RWPE2 (cell line): ENCODE measurements around the gene VWC2L.

Experiments used
- ATAC-seq: fragments of 200-7000 bp; cut with Tn5 transposase; 3 replicates; pipeline ENCODE4 v1.9.1; 2021; ENCODE audit warnings: low read depth
- DNase-seq: peaks from one replicate; pipeline ENCODE4 v3.0.0-alpha.2; 2020; ENCODE audit warnings: low spot score
- H3K27ac ChIP-seq: fragments of 450-650 bp; 2 replicates; pipeline ENCODE4 v1.5.1; 2017; ENCODE audit warnings: mild to moderate bottlenecking; ENCODE audit not compliant: poor library complexity, severe bottlenecking
- H3K27me3 ChIP-seq: fragments of 250-450 bp; sonication (Bioruptor Pico); 2 replicates; pipeline ENCODE4 v1.5.1; 2021; ENCODE audit warnings: mild to moderate bottlenecking, moderate library complexity; ENCODE audit not compliant: insufficient read depth, poor library complexity, severe bottlenecking
- H3K36me3 ChIP-seq: fragments of 250-450 bp; sonication (Bioruptor Pico); 2 replicates; pipeline ENCODE4 v1.5.1; 2020; ENCODE audit warnings: low read depth, mild to moderate bottlenecking, moderate library complexity
- H3K4me1 ChIP-seq: fragments of 250-450 bp; sonication (Bioruptor Pico); 2 replicates; pipeline ENCODE4 v1.5.1; 2021; ENCODE audit warnings: mild to moderate bottlenecking, moderate library complexity; ENCODE audit not compliant: insufficient read depth, poor library complexity, severe bottlenecking
- H3K4me3 ChIP-seq: fragments of 250-450 bp; sonication (Bioruptor Pico); 2 replicates; pipeline ENCODE4 v1.5.1; 2021; ENCODE audit warnings: mild to moderate bottlenecking, moderate library complexity; ENCODE audit not compliant: severe bottlenecking
- H3K9me3 ChIP-seq: fragments of 250-450 bp; sonication (Bioruptor Pico); 2 replicates; pipeline ENCODE4 v1.5.1; 2021; ENCODE audit warnings: mild to moderate bottlenecking, moderate library complexity; ENCODE audit not compliant: severe bottlenecking
- TF ChIP-seq, protein P1 (sequence below): fragments of 450-650 bp; IDR thresholded peaks from one replicate; pipeline ENCODE4 v1.5.1; 2017; ENCODE audit warnings: mild to moderate bottlenecking, moderate library complexity; ENCODE audit not compliant: poor library complexity, severe bottlenecking

VWC2L gene

DNA sequence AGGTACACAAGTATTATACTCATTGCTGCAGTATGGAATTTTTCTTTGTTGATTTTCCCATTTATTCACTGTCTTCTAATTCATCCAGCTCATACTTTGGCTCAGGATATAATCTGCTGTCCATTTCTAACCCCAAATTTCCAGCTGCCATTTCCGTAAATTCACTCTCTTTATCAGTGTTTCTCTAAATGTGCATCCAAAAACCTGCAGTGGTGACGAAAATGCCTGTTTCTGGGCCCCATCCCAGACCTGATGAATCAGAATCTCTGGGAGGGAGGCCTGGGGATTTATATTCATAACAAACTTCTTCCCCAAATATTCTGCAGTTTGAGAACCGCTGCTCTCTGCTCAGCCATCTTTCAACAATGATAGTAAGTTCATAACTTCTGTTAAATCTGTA, 86.6 kb downstream of the VWC2L start:
- Histone ChIP-seq H3K4me1 (no peaks in the 10 kb centered on the region), H3K27ac (no peak overlapping the region), H3K9me3 (no peaks in the 10 kb centered on the region), H3K4me3 (no peak overlapping the region), H3K36me3 (no peaks in the 10 kb centered on the region), H3K27me3 (no peaks in the 10 kb centered on the region)
- DNase-seq (no peak), ATAC-seq (no peak)
- TF ChIP-seq, protein P1, sequence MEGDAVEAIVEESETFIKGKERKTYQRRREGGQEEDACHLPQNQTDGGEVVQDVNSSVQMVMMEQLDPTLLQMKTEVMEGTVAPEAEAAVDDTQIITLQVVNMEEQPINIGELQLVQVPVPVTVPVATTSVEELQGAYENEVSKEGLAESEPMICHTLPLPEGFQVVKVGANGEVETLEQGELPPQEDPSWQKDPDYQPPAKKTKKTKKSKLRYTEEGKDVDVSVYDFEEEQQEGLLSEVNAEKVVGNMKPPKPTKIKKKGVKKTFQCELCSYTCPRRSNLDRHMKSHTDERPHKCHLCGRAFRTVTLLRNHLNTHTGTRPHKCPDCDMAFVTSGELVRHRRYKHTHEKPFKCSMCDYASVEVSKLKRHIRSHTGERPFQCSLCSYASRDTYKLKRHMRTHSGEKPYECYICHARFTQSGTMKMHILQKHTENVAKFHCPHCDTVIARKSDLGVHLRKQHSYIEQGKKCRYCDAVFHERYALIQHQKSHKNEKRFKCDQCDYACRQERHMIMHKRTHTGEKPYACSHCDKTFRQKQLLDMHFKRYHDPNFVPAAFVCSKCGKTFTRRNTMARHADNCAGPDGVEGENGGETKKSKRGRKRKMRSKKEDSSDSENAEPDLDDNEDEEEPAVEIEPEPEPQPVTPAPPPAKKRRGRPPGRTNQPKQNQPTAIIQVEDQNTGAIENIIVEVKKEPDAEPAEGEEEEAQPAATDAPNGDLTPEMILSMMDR: no peak

DNA sequence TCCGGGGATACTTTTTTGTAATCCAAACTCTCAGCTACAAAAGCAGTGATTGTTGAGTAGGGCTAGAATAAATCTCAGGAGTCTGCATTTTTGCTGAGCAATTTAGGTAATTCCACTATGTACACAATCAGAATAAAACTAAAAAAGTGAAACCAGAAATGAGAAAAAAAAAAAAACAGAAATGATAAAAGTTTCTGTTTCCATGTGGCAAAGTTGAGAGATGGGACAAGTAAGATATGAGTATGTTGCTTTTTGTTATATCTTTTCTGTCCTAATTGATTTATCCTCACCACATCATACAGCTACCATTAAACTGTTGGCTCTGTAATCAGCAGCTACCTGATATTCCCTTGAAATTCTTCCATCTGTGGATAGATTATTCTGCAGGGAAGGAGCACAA, 92.7 kb downstream of the VWC2L start:
- Histone ChIP-seq H3K4me3 (no peak overlapping the region), H3K4me1 (peaks cover 4% of the 10 kb centered on the region), H3K27me3 (no peaks in the 10 kb centered on the region), H3K9me3 (no peaks in the 10 kb centered on the region), H3K27ac (no peak overlapping the region), H3K36me3 (no peaks in the 10 kb centered on the region)
- ATAC-seq: no peak
- DNase-seq: no peak
- TF ChIP-seq, protein P1: no peak

DNA sequence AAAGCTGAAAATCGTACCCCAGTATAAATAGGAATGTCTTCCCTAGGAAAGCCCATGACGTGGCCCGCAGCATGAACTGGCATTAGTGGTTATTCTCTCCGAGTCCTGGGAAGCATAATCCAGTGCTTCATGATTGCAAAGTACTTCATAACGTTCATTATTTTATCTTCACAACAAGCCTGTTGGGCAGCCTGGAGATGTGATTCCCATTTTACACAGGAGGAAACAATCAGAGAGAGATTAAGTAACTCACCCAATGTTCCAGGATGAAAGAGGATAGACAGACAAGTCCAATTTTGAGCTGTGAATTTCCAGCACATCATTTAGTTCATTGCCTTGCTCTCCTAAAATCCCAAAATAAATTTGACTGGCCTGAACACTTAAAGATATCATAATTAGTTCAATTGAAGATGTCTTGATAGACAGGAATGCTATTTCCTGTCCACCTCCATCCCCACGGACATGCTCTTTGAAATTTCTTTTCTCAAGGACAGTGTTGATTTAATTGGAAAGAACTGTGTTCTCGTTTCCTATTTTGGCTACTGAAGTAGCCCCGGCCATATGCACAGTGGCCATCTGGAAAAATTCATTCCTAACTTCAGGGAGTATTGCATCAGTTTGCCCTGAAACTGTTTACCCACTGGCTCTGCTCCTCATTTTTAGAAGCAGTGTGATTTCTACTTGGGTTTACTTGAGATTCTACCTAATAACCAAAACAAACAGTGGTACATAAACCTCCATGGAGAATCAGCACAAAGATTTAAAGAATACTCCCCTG, 93.9 kb downstream of the VWC2L start:
- Histone ChIP-seq H3K4me3 (no peak overlapping the region), H3K36me3 (no peaks in the 10 kb centered on the region), H3K27ac (no peak overlapping the region), H3K4me1 (peaks cover 4% of the 10 kb centered on the region), H3K27me3 (no peaks in the 10 kb centered on the region), H3K9me3 (no peaks in the 10 kb centered on the region)
- DNase-seq (no peak), ATAC-seq (no peak)
- TF ChIP-seq, protein P1: no peak

DNA sequence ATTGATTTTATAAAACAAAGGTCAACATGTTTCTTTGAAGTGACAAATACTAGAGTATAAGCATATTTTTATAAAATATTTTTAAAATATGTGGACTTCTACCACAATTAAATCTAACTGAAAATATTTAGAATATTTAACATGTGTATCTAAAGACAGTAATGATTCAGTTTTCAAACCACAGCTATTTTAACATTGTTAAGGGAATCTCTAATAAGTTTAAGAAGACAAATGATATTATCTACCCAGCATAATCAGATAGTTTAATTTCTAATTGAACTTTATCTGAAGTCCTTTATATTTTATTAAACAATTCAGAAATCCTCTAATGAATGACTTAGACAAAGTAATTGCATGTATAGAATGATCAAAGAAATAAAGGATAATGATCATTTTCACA, 96.2 kb downstream of the VWC2L start:
- Histone ChIP-seq H3K36me3 (no peaks in the 10 kb centered on the region), H3K9me3 (no peaks in the 10 kb centered on the region), H3K4me3 (no peak overlapping the region), H3K4me1 (peaks cover 4% of the 10 kb centered on the region), H3K27me3 (no peaks in the 10 kb centered on the region), H3K27ac (no peak overlapping the region)
- DNase-seq (no peak), ATAC-seq (no peak)
- TF ChIP-seq, protein P1: no peak

DNA sequence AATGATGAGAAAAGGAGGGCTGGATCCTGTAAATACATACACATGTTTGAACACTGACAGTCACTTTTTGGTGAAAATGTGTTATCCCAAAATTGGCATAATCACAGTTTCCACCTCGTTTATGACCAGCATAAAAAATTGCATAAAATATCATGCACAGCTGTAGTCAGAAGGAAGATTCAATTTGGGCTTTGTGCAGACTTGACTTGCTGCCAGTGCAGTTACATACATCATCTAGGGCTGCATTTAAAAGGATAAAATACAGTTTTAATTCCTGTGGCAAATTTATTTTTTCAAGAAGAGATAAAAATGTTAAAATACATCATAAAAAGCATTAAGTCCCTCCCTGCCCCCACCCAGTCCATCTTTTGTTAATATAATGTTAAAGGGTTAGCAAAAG, 103.8 kb downstream of the VWC2L start:
- no peaks in the 10 kb centered on the region for H3K36me3 ChIP-seq
- no peak for DNase-seq
- no peak overlapping the region for H3K27ac ChIP-seq
- H3K4me1 ChIP-seq: no peaks in the 10 kb centered on the region
- no peaks in the 10 kb centered on the region for H3K27me3 ChIP-seq
- no peak for ATAC-seq
- H3K4me3 ChIP-seq: no peak overlapping the region
- H3K9me3 ChIP-seq: no peaks in the 10 kb centered on the region
- TF ChIP-seq, protein P1: no peak
